Inflammatory macrophage treated with lipopolysaccharide for 4 hours (primary cell): ENCODE measurements around the gene SMNDC1.
"Not testable (repeated sequence)": the region's sequence is repeated elsewhere in the genome, so short reads cannot be mapped to it uniquely, and the experiment has no call there.

Source experiments
- DNase-seq: peaks from one replicate; pipeline ENCODE4 v3.0.0-alpha.2; 2020

SMNDC1 gene

DNA sequence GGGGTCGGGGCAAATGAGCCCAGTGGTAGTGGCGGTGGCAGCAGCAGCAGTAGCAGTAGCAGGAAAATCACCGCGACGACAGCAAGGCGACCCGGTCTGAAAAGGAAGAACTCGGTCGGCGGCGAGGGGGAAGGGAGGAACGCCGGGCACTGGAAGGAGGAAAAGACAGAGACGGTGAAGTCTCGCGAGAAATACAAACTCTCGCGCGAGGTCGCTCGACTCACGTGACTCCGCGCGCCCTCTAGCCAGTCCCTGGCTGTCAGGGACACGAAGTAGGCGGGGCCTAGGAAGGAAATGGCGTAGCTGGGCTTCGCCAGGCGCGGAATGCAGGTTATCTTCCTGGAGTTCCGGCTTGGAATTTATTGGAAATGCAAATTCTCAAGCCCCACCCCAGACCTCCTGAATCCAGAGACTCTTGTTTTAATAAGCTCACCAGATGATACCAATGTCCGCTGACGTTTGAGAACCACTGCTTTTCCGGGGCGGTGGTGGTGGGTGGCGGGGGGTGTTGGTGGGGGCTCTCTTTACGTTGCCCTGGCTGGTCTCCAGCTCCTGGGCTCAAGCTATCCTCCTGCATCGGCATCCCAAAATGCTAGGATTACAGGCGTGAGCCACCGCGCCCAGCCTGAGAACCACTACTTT lies at the start of gene SMNDC1:
TSS of gene SMNDC1 (minus strand) at position 141 of the 642 bp plus-strand sequence. CDS start 1,333 bp downstream, outside the sequence.
- DNase-seq: peak; percentile 99

DNA sequence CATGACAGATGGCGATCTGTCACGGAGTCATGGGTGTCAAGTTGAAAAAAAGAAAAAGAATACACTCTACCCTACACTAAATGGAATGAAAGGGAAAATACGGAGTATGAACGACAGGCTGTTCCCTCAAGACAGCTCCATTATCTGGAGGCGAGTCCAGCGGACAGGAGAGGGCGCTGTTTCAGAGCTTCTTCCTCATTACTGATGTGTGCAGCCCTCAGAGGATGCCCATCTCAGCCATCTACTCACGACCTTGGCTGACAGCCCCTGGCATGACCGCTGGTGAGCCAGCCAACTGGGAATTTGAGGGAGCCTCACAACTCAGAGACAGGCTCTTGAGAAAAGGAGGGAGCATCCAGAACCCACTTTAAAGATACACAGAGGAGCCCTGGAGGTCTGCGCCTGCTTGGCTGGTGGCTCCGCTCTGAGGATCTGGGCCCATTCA lies 49.6 kb upstream of the SMNDC1 start:
- DNase-seq: peak; percentile 74

DNA sequence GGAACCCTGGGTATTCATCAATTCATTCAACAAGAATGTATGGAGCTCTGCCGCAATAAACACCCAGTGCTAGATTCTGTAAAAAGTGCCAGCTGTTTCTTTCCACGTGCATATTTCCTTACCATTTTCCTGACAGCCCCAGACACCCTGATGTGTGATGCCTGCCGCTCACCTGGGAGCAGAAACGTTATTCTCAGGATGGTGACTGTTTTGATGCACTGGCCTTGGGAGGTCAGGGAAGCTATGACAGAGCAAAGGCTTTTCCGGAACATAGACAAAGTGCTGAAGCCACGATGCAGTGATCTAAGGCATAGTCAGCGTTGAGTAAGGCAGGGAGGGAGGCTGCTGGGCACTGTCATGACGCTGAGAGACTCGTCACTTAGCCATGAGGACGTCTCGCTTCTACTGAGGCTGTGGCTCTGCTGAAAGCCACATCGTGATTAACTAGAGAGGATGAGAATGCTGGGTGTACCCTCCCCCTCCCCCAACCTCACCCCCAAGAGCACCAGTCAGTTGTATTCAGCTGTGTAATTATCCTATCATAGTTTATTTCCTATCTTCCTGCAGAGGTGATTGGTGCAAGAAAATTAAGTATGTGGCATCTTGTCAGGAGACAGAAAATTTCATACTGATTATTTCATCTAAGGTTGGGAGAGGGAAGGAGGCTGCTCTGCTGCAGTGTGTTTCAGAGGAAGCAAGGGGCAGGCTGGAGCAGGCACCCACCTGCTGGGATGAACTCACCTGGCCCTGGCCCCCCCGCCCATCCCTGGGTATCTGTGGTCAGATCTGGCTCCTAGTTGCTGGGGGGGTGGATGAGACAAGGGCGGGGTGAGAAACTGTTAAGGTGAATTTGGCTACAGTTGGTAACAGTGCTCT lies 48.8 kb upstream of the SMNDC1 start:
- peak; percentile 50 for DNase-seq

DNA sequence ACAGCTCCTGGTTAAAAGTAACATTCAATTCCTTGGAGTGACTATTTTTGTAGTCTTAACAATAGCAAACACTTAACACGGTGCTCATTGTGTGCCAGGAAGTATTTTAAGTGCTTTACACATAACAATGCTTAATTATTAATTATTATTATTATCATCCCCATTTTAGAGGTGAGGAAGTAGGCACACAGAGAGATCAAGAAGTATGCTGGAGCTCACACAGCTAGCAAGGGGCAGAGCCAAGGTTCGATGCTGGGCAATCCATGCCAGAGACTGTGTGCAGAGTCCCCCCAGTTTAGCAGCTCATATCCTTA lies 48.2 kb upstream of the SMNDC1 start:
- DNase-seq: no peak

DNA sequence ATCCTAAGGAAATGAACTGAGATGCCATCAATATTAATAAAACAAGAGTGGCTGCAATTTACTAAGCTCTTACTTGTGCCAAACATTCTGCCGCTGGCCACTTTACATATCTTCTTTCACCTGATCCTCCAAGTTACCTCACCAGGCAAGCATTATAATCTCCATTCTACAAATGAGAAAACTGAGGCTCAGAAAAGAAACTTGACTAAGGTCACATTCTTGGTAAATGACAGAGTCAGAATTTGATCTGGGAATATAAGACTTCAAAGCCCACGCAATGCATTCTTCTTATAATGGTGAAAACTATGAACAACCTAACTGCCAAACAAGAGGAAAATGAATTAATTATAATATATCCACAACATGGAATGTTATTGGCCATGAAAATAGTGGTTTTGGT lies 46.1 kb upstream of the SMNDC1 start:
- DNase-seq: no peak

DNA sequence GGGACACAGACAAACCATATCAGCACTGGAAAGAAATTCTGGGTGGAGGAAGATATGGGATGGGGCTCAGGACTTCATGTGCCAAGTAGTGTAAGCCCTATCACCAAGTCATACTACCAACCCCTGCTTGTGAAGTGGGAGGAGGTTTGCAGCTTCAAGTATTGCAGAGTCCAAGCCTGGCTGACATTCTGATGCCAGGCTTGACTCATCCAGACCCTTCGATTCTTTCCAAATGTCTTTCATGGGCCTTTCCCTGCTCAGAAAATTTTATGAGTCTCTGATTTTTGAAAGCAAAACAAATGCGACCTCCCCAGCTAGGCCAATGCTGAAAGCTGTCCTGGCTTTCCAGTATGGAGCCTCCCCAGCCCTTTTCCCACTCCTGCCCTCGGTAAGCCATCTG lies 45.1 kb upstream of the SMNDC1 start:
- peak; percentile 55 for DNase-seq

DNA sequence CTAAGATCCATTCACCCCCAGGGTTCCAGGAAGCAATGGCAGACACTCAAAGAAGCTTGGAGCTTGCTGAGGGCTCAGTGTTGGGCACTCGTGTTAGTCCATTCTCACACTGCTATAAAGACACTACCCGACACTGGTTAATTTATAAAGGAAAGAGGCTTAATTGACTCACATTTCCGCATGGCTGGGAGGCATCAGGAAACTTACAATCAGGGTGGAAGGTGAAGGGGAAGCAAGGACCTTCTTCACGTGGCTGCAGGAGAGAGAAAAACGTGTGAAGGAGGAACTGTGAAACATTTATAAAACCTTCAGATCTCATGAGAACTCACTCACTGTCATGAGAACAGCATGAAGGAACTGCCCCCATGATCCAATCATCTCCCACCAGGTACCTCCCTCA lies 44.7 kb upstream of the SMNDC1 start:
- peak; percentile 26 for DNase-seq

DNA sequence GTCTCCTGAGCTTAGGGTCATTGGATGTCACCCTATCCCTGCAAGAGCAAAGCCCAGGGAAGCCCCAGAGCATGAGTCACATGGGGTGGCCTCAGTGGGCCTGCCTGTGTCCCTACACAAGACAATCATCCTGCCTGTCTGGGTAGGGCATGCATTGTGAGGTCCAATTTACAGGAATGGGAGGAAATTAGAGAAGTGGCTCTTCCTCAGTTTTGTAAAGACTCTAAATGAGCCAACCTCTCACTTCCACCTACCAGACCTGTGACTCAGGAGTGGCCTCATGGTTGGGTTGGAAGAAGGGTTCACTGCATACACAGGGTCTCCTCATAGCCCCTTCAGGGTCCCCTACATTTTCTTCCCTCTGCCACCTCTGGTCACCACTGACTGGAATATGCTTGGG lies 43.6 kb upstream of the SMNDC1 start:
- DNase-seq: peak; percentile 81

DNA sequence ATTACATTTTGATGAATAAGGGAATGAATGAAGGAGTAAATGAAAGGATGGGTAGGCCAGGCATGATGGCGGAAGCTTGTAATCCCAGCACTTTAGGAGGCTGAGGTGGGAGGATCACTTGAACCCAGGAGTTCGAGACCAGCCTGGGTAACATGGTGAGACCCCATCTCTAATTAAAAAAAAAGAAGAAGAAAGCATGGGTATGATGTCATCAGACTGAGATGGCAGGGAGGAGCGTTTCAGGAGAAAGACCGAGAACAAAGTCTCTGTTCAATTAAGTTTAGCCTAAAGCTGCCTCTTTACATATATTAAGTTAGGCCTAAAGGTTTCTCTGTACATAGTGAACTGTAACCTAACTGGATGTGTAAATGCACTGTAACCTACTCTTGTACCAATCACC lies 42.2 kb upstream of the SMNDC1 start:
- DNase-seq: no peak

DNA sequence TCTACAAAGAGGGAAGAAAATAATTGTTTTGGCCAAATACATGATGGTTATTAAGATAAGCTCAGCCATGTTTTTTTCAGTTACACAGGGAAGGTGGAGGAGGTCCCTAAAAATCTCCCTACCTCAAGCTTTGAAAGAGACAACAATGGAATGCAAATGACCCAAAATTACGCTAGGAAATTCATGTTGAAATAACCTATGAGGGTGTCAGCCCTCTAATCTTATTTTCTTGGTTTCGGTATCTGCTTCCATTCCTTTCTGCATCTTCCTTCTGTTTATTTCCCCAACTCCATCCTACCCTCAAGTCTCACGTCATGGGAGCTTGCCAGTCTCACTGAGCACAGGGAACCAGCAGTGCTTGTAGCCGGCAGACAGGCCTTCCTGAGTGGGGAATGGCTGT lies 40.6 kb upstream of the SMNDC1 start:
- DNase-seq: peak; percentile 64

DNA sequence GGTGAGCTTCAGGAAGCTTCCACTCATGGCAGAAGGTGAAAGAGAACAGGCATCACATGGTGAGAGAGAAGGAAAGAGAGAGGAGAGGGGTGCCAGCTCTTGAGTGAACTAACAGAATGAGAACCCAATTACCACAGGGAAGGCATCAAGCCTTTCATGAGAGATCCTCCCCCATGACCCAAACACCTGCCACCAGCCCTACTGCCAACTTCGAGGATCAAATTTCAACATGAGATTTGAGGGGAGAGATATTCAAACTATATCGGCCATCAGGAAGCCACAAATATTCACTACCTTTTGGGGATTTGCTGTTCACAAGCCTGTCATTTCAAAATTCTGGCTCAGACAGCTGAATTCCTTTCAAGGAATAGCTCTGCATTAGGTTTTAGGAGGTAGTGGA lies 39.9 kb upstream of the SMNDC1 start:
- DNase-seq: no peak

DNA sequence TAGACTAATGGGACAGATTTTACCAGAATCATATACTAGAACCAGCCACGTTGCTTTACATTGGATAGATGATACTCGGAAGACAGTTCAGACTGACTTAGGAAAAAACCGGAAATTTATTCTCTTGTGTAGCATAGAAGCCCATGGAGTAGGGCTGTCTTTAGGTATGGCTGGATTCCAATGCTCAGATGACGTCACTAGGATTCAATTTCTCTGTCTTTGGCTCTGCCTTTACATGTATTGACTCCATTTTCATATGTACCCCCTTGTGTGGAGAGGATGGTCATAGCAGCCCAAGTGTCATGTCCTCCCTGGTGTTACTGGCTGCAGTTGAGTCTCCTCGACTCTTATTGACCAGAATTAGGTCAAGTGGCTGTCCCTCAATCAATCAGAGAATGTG lies 39.2 kb upstream of the SMNDC1 start:
- no peak for DNase-seq

DNA sequence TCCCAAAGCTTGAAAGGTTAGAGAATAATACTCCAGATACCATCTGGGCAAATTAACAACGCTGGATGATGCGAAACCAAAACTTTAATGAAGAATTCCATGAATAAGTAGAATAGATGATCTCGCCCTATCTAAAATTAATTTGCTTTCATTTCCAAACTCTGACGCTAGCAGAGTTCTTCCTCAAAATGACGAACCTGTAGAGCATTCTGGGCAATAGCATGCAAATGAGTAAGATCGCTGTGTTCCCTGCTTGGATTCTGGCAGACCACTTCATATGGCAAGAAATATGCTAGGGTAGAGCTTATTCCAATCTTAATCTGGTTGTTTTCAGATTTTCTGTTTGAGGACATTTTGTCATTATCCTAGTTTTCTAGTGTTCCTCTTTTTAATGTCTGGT lies 36.1 kb upstream of the SMNDC1 start:
- DNase-seq: peak; percentile 88

DNA sequence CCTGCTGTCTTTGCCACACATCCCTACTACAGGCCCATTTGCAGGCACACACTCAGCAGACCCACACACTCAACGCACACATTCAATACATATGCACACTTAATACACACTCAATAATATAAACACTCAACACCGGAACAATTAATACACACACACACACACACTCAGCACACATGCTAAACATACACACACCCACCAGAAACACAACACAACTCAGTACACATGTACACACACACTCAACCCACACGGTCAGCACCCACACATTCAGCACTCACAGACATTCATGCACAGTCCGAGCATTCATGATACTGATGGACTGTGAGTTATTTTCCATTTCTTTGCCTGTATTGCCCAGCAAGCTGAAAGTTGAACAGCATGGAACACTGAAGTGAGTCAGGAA lies 35.4 kb upstream of the SMNDC1 start:
- no peak for DNase-seq

DNA sequence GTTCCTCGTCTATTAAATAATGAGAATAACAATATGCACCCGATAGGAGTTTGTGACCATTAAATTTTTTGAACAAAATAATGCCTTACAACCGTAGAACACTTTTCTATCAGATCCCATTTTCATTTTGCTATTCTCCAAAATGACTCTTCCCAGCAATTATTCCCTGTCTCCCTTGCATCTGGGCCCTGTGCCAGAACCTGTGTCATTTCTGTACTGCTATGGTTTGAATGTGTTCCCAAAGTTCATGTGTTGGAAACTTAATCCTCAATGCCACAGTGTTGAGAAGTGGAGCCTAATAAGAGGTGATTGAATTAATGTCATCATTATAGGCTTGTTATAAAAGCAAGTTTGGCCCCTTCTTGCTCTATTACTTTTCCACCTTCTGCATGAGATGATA lies 33.2 kb upstream of the SMNDC1 start:
- no peak for DNase-seq

DNA sequence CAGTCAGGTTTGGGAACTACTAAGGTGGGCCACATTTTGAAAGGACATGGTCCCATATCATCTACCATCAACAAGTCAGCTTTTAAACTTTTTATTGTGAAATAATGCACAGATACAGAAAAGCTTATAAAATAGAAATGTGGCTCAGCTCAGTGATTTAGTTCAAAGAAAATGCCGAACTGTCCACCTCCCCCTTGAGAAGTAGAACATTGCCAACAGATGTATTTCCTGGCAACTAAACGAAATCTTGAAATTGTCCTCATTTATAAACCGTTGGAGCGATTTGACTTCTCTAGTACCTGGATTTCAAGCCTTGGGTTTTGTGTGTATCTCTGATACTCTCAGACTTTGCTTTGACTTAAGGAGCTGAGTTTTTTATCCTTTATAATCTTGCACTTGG lies 32.7 kb upstream of the SMNDC1 start:
- DNase-seq: no peak

DNA sequence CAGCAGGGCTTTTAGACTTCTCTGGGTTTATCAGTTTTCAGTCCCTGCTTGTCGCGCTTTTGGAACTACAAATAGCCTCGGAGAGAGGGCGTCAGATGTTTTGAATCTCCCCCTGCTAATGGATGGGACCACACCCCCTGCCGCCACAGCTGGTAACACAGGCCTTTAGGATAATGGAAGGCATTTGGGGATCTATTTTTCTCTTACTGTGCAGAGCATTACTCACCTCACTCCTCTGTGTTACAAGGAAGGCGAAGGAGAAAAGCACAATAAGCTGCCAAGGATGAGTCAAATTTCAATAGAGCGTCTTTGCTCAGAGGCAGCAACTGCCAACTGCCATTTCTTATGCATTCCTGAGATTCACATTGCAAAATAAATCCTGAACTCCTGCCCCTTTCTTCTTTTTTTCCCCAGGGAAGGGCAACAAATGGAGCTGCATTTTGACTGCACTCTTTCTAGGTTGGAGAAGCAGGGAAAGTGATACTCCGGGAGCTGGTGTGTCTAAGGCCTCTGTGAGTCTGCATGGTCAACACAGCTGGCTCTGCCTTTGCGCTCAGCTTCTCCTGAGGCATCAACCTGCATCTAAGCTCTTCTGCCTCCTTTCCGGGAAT lies 31.5 kb upstream of the SMNDC1 start:
- no peak for DNase-seq

DNA sequence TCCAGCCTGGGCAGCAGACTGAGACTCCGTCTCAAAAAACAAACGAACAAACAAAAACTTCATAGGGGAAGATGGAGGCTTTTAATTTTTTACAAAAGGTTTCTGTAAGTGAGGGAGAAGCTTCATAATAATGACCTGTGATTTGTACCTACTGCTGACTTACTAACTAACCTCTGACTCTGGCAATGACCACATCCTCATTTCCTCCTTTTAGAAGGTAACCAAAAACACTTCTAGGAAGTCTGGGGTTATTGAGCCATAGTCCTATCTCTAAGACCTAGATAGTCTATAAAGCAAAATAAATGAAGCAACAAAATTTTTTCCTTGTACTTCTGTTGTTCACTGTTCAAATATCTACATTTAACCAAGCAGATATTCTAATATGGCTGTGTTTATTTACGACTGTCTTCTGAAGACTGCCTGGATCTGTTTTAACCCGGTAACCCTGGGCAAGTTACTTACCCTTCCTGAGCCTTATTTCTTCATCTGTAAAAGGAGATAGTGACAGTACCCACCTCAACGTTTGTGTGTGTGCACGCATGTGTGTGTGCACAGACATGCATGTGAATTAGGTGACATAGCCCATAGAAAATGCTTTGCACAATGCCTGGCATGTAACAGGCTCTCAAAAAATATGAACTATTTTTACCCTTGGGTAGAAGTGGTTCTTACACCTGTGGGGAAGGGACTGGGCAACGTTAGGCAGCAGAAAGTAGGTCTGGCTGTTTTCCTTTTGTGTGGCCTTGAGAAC lies 30.8 kb upstream of the SMNDC1 start:
- peak; percentile 37 for DNase-seq

DNA sequence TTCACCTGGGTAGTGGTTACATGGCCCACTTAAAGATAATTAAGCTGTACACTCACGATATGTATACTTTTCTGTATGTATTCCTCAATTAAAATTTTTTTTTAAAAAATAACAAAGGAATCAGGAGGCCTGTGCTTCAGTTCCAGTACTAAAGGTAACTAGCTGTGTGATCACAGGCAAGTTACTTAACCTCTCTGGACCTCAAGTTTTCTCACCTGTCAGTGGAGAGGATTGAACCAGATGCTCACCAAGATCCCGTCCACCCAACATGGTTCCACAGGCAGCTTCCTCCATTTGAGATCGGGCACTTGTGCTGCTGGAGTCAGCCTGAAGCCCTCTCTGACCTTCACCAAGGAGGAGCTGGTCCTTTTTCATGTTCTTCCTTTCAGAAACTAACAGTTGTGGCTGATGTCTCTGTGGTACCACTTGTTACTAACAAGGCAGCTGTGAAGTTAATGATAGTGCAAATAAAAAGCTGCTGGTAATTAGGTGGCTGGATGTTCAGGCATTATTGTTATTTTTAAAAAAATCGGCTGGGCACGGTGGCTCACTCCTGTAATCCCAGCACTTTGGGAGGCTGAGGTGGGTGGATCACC lies 29.4 kb upstream of the SMNDC1 start:
- no peak for DNase-seq

DNA sequence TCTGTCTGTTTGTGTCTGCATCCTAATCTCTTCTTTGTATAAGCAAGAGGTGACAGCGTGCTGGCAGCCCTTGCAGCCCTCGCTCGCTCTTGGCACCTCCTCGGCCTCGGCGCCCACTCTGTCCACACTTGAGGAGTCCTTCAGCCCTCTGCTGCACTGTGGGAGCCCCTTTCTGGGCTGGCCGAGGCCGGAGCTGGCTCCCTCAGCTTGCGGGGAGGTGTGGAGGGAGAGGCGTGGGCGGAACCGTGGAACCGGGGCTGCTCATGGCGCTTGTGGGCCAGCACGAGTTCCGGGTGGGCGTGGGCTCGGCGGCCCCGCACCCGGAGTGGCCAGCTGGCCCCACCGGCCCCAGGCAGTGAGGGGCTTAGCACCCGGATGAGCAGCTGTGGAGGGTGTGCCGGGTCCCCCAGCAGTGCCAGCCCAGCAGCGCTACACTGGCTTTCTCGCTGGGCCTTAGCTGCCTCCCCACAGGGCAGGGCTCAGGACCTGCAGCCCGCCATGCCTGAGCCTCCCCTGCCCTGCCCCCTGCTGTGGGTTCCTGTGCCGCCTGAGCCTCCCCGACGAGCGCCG lies 26.6 kb upstream of the SMNDC1 start:
- DNase-seq: not testable (repeated sequence)

DNA sequence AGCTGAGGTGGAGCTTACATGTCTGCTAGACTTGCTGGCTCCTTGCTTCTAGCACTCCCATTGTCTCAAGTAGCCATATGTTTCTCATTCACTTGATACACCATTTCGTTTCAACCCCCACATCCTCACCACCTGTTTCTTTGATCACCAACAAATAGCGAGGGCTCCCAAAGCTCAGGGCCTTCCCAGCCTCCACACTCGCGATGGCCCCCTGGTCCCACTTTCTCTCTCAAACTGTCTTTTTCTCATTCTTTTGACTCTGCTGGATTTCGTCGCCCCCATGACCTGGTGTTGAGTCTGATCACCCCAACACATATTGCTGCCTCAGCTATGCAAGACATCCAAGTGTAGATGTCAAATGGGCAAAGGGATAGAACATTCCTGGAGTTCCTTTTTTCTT lies 26.0 kb upstream of the SMNDC1 start:
- DNase-seq: no peak

DNA sequence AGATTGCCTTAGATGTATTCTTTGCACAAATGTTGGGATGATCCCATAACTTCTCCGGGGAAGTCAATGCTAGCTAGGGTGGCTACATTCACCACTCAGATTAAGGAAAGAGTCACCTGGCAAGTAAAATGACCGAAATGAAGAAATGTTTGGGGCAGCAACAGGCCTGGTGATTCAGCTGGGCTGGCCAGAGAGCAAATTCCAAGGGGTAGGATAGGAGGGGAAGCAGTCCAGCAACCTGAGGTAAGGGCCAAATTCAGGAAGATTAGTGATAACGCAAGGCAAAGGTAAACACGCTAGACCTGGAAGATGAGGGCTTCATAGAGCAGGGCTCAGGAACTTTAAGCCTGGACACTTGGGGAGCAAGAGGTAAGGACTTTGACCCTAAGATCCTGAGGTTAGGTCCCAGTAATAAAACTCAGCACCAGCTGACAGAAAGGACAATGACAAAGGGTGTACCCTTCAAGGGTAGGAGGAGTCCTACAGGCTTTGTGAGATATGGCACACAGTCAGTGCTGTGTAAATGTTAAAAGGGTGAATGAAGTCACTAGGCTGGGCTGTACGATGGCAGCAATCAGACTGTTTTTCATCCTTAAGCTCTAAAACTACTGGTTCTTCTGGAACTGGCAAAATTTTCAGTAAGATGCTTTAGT lies 22.7 kb upstream of the SMNDC1 start:
- DNase-seq: peak; percentile 15
